HUES64 (cell line): Measurements from ENCODE around the gene FRG1.
"Not testable (repeated sequence)": the region's sequence is repeated elsewhere in the genome, so short reads cannot be mapped to it uniquely, and the experiment has no call there.

Experiments
- H3K27ac ChIP-seq: 2 replicates; pipeline ENCODE4 v1.7.0; 2013; ENCODE audit warnings: low read depth, low read length, inconsistent platforms
- H3K27me3 ChIP-seq: 2 replicates; pipeline ENCODE4 v1.6.1; 2013; ENCODE audit warnings: mild to moderate bottlenecking, low read length; ENCODE audit not compliant: insufficient read depth
- H3K36me3 ChIP-seq: 2 replicates; pipeline ENCODE4 v1.6.1; 2013; ENCODE audit warnings: mild to moderate bottlenecking, low read length; ENCODE audit not compliant: insufficient read depth
- H3K4me1 ChIP-seq: 2 replicates; pipeline ENCODE4 v1.6.1; 2013; ENCODE audit warnings: mild to moderate bottlenecking, low read length, moderate library complexity; ENCODE audit not compliant: insufficient read depth
- H3K4me3 ChIP-seq: 2 replicates; pipeline ENCODE4 v1.5.1; 2013; ENCODE audit warnings: mild to moderate bottlenecking, low read length, moderate library complexity
- H3K9ac ChIP-seq: 2 replicates; pipeline ENCODE4 v1.6.1; 2013; ENCODE audit warnings: mild to moderate bottlenecking, low read depth, low read length
- H3K9me3 ChIP-seq: 2 replicates; pipeline ENCODE4 v1.6.1; 2013; ENCODE audit warnings: low read depth, low read length; ENCODE audit not compliant: insufficient read depth
- WGBS: fragments of 150-250, 120-280 bp; methylation state at CpG from one replicate; pipeline ENCODE4 v1.1.7; 2013; ENCODE audit warnings: missing lambda C conversion rate; 5-methylcytosine and 5-hydroxymethylcytosine counted together

Gene FRG1

DNA sequence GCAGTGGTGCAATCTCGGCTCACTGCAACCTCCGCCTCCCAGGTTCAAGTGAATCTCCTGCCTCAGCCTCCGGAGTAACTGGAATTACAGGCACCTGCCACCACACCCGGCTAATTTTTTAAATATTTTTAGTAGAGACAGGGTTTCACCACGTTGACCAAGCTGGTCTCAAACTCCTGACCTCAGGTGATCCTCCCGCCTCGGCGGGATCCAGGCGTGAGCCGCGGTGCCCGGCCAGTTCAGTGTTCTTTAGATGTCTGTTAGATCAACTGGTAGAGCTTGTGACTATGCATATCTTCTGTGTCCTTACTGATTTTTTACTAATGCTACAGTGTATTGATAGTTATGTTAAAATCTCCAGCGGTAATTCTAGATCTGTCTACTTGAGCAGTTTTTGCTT is 6.2 kb downstream of the FRG1 start:
- not testable (repeated sequence) for H3K27ac ChIP-seq, H3K9me3 ChIP-seq, H3K9ac ChIP-seq, H3K36me3 ChIP-seq, H3K4me1 ChIP-seq, H3K4me3 ChIP-seq, H3K27me3 ChIP-seq
- 97% methylated on average over 12 of the region's 13 CpGs for WGBS

DNA sequence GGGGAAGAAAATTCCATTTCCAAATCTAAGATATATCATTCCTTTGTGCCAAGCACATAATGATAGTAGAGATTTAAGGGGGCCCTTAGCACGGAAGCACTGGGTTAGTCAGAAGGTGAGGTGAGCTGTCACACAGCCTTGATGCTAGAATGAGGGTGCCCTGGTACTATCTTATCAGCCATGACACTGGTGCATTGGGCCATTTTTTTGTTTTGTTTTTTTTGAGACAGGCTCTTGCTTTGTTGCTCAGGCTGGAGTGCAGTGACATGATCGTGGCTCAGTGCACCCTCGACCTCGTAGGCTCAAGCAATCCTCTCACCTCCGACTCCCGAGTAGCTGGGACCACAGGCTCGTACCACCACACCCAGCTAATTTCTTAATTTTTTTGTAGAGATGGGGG is 7.8 kb downstream of the FRG1 start:
- H3K27me3 ChIP-seq, result not testable (repeated sequence)

DNA sequence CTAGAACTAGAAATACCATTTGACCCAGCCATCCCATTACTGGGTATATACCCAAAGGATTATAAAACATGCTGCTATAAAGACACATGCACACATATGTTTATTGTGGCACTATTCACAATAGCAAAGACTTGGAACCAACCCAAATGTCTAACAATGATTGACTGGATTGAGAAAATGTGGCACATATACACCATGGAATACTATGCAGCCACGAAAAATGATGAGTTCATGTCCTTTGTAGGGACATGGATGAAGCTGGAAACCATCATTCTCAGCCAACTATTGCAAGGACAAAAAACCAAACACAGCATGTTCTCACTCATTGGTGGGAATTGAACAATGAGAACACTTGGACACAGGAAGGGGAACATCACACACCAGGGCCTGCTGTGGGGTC is 28.6 kb downstream of the FRG1 start:
- H3K36me3 ChIP-seq, H3K9ac ChIP-seq, H3K27me3 ChIP-seq, H3K27ac ChIP-seq, H3K4me3 ChIP-seq, H3K4me1 ChIP-seq: not testable (repeated sequence)
- no CpG with 5 or more reads among the region's 1 CpG for WGBS
- peaks cover 27% of the 10 kb centered on the region for H3K9me3 ChIP-seq

More for the DNA sequence above, 7.8 kb downstream of the FRG1 start:
- not testable (repeated sequence) for H3K4me3 ChIP-seq, H3K9ac ChIP-seq, H3K27ac ChIP-seq, H3K9me3 ChIP-seq, H3K4me1 ChIP-seq, H3K36me3 ChIP-seq
- 86% methylated on average over 7 of the region's 7 CpGs for WGBS

DNA sequence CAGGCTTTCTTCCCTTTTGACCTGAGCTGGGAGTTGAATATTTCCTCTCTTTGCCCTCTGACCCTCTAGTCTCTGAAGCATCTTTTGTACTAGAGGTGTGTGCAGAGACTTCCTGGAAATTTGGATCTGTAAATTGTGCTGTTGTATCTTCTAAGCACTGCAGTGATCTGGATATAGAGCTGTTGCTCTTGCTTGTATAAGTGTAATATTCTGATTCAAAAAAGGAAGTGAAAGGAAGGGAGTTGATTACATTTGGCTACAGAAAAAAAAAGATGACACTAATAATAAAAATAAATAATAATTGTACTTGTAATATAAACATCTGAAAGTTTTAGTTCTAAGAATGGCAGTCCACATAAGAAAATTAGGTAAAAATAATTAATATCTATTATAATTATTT is 33.0 kb downstream of the FRG1 start:
- Histone ChIP-seq H3K9me3 (peaks cover 39% of the 10 kb centered on the region), H3K4me1 (no peaks in the 10 kb centered on the region), H3K9ac (no peak overlapping the region), H3K36me3 (no peaks in the 10 kb centered on the region), H3K27me3 (no peaks in the 10 kb centered on the region), H3K27ac (no peak overlapping the region), H3K4me3 (no peak overlapping the region)

DNA sequence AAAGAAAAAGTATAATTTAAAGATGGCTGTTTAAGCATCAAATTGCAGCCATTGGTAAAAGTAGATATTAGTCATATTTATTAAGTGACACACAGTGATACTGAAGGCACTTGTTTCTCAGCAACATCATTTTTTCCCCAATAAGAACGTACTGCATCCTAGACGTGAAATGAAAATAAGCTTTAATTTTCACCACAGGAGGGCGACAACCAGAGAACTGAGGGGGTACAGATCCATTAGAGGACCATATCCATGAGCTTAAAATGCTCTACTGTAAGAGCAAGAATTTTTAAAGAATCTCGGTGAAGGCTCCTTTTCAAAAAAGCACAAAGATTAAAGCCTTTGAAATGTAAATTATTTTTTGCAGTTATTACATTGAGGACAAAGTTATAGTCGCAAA is 33.4 kb downstream of the FRG1 start:
- H3K4me1 ChIP-seq, result no peaks in the 10 kb centered on the region
- no peak overlapping the region for H3K27ac ChIP-seq
- H3K9ac ChIP-seq, result no peak overlapping the region
- H3K36me3 ChIP-seq, result no peaks in the 10 kb centered on the region
- H3K9me3 ChIP-seq, result peaks cover 39% of the 10 kb centered on the region
- H3K4me3 ChIP-seq, result no peak overlapping the region
- 68% methylated on average over 4 of the region's 5 CpGs for WGBS
- H3K27me3 ChIP-seq, result no peaks in the 10 kb centered on the region

DNA sequence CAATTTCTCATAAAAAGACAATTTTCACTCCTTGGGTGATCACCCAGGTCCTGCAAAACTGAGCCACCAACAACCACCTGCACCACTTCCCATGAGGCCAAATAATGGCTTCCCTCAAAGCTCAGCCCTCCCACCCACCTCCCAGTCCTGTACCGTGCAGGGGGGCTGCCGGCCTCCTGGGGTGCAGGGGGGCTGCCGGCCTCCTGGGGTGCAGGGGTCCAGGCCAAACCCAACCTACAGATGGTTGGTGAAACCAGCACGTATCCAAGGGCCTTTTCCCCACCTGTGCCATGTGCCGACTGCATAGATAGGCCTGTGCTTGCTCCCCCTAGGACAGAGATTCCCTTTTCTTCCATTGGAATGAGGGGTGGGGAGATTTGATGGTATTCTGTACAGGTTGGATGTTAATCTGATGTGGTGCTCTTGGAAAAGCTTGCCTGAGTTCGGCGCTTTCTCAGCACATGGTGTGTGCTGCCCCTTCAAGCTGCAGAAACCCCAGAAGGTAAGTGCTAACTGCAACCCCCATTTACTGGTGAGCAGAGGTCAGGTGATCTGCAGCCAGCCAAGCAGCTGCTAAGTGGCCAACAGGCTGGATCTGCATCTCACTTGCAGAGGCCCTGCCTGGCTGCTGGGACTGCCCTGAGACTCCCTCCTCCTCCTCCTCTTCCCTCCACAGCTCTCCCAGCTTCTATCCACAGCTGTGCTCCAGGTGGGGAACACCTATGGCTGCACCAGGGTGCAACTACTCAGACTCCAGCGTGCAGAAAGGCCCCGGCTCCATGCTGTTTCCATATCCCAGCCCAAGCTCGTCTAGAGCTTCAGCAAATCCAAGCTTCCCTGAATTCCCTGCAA is 38.8 kb downstream of the FRG1 start:
- Histone ChIP-seq H3K27me3 (no peaks in the 10 kb centered on the region), H3K9me3 (peaks cover 31% of the 10 kb centered on the region), H3K9ac (no peak overlapping the region), H3K36me3 (no peaks in the 10 kb centered on the region), H3K4me1 (no peaks in the 10 kb centered on the region), H3K27ac (no peak overlapping the region), H3K4me3 (no peak overlapping the region)
- 66% methylated on average over 10 of the region's 10 CpGs for WGBS

DNA sequence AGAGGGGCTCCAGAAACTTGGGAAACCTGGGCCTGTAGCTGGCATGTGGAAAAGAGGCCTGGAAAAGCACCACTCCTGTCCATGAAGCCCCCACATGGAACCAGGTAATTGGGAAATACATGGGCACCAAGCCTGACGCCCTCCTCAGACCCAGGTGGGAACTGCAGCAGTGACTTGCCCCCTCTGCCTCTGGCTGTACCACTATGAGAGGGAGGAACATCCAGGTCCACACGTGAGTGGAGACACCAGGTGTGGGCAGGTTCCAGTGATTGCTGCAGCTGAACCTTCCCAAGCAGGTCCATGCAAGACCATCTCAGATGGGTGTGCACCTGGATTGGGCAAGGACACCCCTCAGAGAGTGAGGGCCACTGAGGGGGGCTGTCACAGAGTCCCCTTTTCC is 39.6 kb downstream of the FRG1 start:
- H3K4me1 ChIP-seq, H3K27me3 ChIP-seq, H3K9ac ChIP-seq, H3K27ac ChIP-seq, H3K36me3 ChIP-seq, H3K4me3 ChIP-seq: not testable (repeated sequence)
- H3K9me3 ChIP-seq, result peaks cover 30% of the 10 kb centered on the region
- 52% methylated on average over 2 of the region's 2 CpGs for WGBS

DNA sequence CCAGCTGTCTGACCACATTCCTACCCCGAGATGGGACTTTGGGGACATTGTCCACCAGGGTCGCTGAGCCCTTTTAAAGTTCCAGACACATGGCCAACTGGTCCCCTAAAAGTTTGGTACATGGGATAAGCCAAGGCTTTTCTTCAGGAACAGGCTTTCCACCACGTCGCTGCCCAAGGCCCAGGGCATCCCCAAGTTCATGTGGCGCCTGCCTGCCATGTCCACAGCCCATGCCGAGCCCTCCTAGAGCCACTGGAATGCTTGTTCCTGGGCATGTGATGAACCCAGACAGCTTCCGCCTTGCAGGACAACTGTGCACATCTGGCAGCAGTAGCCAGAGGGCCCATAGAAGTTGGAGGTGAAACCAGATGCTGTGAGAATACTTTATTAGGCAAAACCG is 41.3 kb downstream of the FRG1 start:
- Histone ChIP-seq H3K27me3 (no peaks in the 10 kb centered on the region), H3K4me3 (no peak overlapping the region), H3K9ac (no peak overlapping the region), H3K27ac (no peak overlapping the region), H3K9me3 (peaks cover 25% of the 10 kb centered on the region), H3K4me1 (no peaks in the 10 kb centered on the region), H3K36me3 (no peaks in the 10 kb centered on the region)
- WGBS, result 83% methylated on average over 8 of the region's 8 CpGs

DNA sequence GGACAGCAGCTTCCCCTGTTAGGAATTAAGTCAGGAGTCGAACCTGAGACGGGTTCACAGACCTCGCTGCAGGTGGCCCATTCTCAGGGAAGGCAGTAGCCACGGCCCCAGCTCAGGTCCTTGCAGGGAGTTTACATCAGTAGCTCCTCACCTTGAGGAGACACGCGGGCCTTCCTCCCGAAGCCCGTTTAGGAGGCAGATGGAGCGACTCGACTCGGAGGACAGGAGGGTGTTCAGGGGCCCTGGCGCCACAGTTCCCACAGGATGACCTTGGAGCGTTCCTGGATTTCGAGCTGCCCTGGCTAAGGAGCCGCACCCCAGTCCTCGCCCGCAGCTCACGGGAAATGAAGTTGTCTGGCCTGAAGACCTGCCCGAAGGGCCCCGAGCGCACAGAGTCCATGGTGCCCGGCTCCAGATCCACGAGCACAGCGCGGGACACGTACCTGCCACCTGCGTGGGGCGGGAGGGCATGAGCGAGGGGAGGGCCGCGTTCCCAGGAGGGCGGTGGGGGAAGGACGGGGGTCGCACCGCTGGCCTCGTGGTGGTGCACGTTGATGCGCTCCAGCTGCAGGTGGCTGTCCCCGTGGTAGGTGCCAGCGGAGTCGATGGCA is 43.3 kb downstream of the FRG1 start:
- H3K27ac ChIP-seq, H3K4me1 ChIP-seq, H3K4me3 ChIP-seq, H3K27me3 ChIP-seq, H3K36me3 ChIP-seq, H3K9ac ChIP-seq: not testable (repeated sequence)
- WGBS, result 93% methylated on average over 30 of the region's 41 CpGs
- H3K9me3 ChIP-seq, result peaks cover 34% of the 10 kb centered on the region

DNA sequence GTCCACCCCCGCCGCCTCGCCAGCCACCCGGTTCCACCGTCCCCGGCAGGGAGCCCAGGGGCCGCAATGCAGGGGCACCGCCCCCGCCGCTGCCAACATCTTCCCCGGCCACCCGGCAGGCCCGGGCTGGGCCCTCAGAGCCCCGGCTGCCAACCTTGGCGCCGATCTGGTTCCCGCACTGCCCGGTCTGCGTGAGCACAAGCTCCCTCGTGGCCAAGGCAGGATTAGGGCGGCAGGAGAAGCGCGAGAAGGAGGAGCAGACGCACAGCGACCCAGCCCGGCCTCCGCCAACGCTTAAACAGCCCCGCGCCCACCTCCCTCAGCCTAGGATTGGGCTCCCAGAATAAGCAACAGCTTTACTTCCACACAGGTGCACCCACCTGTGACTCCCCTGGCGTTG is 44.0 kb downstream of the FRG1 start:
- H3K4me3 ChIP-seq, H3K9ac ChIP-seq, H3K27ac ChIP-seq, H3K4me1 ChIP-seq, H3K27me3 ChIP-seq, H3K36me3 ChIP-seq: not testable (repeated sequence)
- peaks cover 37% of the 10 kb centered on the region for H3K9me3 ChIP-seq
- WGBS, result 90% methylated on average over 31 of the region's 31 CpGs

DNA sequence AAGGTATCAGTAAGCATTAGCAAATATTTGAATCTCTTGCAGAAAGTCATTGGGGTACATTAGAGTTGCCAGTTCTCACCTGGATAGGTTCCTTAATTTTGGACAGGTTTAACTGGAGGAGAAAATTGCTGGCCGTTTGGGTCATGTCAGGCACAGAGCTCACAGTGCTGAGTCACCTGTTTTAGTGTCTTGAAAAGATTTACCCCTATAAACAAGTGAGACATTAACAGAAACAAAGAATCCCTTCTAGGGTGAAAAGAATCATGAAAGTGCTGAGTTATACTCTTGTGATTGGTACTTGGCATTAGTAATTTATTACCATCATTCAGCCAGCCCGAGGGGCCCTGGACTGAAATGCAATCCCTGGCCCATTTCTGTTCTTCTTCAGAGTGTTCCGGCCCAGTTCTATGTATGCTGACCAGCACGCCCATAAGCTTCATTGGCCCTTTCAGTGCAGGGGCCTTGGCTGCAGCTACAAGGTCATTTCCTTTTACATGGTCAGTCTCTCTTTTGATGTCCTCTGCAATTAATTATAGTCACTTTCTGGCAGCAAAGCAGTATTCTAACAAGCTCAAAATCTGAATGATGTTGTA is 45.1 kb downstream of the FRG1 start:
- H3K27ac ChIP-seq, H3K4me1 ChIP-seq, H3K9ac ChIP-seq, H3K36me3 ChIP-seq, H3K4me3 ChIP-seq, H3K27me3 ChIP-seq: not testable (repeated sequence)
- 78% methylated on average over 4 of the region's 4 CpGs for WGBS
- H3K9me3 ChIP-seq, result peaks cover 37% of the 10 kb centered on the region
